GM12864 (cell line): ENCODE results near the gene COQ3.

Experiments used
- DNase-seq: peaks from one replicate; pipeline ENCODE4 v3.0.0-alpha.2; 2011; ENCODE audit warnings: low read depth
- H3K4me3 ChIP-seq: 2 replicates; pipeline ENCODE4 v1.5.1; 2011; ENCODE audit warnings: mild to moderate bottlenecking, low read depth, low read length, control low read depth
- CTCF ChIP-seq: IDR thresholded peaks from 2 replicates; pipeline ENCODE4 v1.5.1; 2011; ENCODE audit warnings: low read depth, mild to moderate bottlenecking, moderate library complexity, low read length, control low read depth, inconsistent platforms; ENCODE audit errors: missing control alignments

The COQ3 gene

GRCh38 chr6:99415446-99415845 lies 21.5 kb upstream of the COQ3 start:
- no peak for TF ChIP-seq CTCF
- no peak overlapping the region for H3K4me3 ChIP-seq
- DNase-seq: no peak

GRCh38 chr6:99412065-99412464 lies 18.1 kb upstream of the COQ3 start:
- no peak overlapping the region for H3K4me3 ChIP-seq
- DNase-seq: no peak
- no peak for TF ChIP-seq CTCF

GRCh38 chr6:99409672-99410071 lies 15.7 kb upstream of the COQ3 start:
- no peak for DNase-seq
- no peak for TF ChIP-seq CTCF
- H3K4me3 ChIP-seq: no peak overlapping the region

- TF ChIP-seq CTCF: no peak
- no peak for DNase-seq
- no peak overlapping the region for H3K4me3 ChIP-seq
Observed at GRCh38 chr6:99407076-99407475, 13.1 kb upstream of the COQ3 start.

- no peak for DNase-seq
- no peak for TF ChIP-seq CTCF
- H3K4me3 ChIP-seq: no peak overlapping the region
Observed at GRCh38 chr6:99402448-99402847, 8.5 kb upstream of the COQ3 start.

- no peak for DNase-seq
- no peak for TF ChIP-seq CTCF
- H3K4me3 ChIP-seq: no peak overlapping the region
Observed at GRCh38 chr6:99397287-99397686, 3.3 kb upstream of the COQ3 start.

- no peak for DNase-seq
- TF ChIP-seq CTCF: no peak
- peak overlapping the region; percentile 71 for H3K4me3 ChIP-seq
Observed at GRCh38 chr6:99393366-99393697, 663 bp downstream of the COQ3 start.
